HG03039 (cell line): ENCODE data around the gene SLC24A3.
"Not testable (repeated sequence)": the region's sequence is repeated elsewhere in the genome, so short reads cannot be mapped to it uniquely, and the experiment has no call there.

Experiments
- ATAC-seq: cut with Tn5 transposase; IDR thresholded peaks from one replicate; pipeline ENCODE4 v1.9.1; 2021; ENCODE audit warnings: mild to moderate bottlenecking, moderate library complexity; ENCODE audit not compliant: unreplicated experiment

The SLC24A3 gene

GRCh38 chr20:19658137-19658536, 445.7 kb downstream of the SLC24A3 start:
- ATAC-seq, result peak; percentile 76

DNA sequence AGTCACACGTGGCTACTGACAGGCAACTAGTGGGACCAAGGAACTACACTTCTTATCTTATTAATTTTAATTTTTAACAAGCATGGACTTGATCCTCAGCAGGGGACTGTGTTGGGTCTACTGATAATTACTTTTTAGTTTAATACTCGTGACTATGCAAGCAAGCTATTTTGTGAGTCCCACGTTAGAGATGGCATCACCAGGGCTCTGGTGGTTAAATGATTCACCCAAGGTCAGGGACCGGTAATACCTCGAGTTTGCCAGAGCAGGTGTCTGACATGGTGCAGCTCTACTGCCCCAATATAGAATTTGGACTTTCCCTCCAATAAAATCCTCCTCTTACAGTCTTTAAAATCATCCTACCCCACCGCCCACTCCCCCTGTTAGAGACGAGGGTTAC, 447.0 kb downstream of the SLC24A3 start:
- ATAC-seq, result no peak

DNA sequence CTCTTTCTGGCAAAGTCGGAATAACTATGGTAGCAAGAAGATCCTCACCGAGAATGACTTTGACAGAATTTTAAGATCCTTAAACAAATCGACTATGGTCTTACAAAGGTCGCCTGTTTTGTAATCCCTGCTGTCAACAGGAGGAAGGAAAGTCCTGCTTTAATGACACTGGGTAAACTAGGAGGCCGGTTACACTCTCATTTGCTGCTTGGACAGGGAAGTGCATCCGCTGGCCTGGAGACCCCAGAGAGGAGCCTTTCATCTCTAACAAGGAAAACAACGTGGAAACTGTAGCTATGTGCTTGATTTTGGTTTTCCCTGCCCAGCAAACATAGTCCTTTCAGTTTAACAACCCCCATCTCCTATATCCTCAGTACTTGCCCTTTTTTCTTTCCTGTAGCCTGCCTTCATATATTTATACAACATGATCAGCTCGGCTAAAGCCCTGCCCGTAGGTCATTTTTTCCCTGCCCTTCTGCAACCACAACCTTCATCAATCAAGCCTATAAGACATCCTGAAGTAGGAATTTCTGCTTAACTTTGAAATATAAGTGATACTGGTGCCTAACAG, 448.5 kb downstream of the SLC24A3 start:
- ATAC-seq, result no peak

GRCh38 chr20:19661717-19662636, 449.5 kb downstream of the SLC24A3 start:
- no peak for ATAC-seq

DNA sequence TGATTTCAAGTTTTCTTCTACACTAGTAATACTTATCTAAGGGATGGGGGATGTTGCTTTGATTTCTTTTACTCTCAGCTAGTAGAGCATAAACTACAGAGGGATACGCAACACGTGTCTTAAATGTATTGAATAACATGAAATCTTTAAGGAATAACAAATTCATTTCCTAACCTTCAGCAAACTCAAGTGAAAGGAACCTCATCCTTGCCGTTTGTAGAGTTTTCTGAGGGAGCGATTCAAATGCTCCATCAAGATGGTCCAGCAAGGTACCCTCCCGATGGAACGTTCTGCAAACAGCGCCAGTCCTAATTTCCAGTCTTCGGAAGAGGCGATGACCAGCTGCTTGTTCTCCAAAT, 450.2 kb downstream of the SLC24A3 start:
- ATAC-seq, result no peak

GRCh38 chr20:19668418-19668817, 456.0 kb downstream of the SLC24A3 start:
- ATAC-seq, result no peak

DNA sequence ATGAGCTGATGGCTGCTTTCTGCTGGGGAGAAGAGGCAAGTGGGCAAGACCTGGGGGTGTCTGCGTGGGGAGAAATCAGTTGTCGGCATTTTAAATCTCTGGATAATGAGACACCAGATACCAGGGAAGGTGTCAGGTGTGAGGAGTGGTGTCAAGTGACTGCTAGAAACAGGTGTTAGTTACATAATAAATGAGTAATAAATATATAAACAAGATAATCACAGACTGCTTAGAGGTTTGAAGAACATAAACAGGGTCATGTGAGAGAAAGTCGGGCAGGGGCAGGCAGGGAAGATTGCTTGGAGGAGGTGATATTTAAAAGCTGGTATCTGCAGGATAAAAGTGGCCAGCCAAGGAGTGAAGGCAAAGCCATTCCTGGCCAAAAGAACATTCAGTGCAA, 458.4 kb downstream of the SLC24A3 start:
- no peak for ATAC-seq

DNA sequence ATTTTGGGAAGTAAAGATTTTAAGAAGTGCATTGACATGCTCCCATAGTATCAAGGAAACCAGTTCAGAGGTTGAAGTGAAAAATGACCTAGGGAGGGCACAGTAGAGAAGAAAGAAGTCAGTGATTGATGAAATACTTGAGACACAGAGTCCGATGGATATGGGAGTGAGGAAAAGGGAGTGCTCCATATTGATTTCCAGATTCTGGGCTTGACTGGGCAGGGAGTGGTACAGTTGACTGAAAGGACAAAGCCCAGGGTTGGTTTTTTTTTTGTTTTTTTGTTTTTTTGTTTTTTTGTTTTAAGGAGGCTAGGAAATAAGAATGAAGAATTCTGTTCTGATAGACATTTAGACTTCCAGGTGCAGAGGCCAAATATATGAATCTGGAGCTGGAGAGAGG, 458.9 kb downstream of the SLC24A3 start:
- ATAC-seq, result no peak

DNA sequence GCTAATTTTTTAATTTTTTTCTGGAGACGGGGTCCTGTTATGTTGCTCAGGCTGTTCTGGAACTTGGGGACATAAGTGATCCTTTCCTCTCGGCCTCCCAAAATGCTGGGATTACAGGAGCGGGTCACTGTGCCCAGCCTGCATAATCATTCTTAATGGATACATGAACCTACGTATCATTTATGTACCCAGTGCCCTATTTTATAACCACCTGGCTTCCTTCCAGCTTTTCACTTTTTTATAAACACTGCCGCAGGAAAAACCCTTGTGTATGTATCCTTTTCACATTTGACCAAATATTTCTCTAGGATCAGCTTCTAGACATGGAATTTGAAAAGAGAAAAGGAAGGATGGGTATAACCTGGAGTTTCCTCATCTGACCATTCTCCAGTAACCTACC, 460.1 kb downstream of the SLC24A3 start:
- ATAC-seq, result no peak

DNA sequence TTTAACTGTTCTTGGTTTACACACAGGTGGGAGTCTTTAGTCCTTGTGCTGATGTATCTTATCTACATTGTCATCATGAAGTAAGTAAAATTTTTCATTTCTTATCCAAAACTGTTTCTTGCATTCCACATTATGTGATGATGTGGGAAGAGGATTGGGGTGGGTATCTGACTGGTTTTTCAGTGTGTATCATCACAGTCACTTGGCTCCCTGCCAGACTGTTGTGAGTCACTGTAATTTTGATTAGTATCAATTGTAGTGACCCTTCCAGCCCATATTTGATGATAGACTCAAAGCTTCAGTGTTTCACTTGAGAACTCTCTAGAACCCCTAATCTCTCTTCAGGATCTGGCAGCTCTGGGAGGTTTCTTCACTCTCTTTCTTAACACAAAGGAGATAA, 461.1 kb downstream of the SLC24A3 start:
- ATAC-seq, result no peak

DNA sequence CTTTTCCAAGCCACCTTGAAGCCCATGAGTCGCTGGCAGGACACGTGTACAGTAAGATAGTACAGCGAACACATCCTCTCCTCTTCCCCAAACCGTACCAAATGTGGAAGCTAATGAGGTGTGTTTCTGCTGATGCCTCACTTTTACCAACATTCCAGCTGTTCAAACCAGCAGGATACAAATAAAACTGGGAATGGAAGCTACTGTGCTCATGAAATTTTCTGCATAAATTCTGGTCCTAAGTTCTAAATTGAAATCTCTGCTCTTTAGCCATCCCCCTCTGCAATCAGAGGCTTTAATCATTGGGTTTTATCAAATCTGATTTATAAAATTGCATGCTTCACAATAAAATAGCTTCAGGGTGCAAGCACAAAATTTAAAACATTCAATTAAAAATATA, 463.8 kb downstream of the SLC24A3 start:
- no peak for ATAC-seq

DNA sequence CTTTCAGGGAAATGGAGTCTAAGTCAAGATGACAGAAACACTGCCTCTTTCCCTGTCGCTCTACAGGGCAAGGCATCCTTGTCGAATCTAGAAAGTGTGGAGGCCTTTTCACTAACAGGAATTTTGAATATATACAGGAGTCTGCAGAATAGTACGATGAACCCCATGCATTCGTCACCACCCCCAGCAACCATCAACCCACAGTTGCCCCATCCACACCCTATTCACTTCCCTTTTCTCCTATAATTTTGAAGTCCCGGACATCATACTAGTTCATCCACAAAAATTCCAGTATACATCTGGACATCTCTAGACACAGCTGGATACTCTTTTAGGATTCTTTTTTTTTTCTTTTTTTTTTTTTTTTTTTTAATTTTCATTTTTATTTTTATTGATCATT, 464.9 kb downstream of the SLC24A3 start:
- ATAC-seq, result no peak

GRCh38 chr20:19678591-19678990, 466.1 kb downstream of the SLC24A3 start:
- ATAC-seq, result not testable (repeated sequence)

GRCh38 chr20:19679900-19680495, 467.6 kb downstream of the SLC24A3 start:
- no peak for ATAC-seq

GRCh38 chr20:19682249-19682648, 469.8 kb downstream of the SLC24A3 start:
- ATAC-seq, result no peak

- no peak for ATAC-seq
These were observed 470.7 kb downstream of the SLC24A3 start for GRCh38 chr20:19683188-19683587.

GRCh38 chr20:19683822-19684221, 471.4 kb downstream of the SLC24A3 start:
- ATAC-seq, result no peak

DNA sequence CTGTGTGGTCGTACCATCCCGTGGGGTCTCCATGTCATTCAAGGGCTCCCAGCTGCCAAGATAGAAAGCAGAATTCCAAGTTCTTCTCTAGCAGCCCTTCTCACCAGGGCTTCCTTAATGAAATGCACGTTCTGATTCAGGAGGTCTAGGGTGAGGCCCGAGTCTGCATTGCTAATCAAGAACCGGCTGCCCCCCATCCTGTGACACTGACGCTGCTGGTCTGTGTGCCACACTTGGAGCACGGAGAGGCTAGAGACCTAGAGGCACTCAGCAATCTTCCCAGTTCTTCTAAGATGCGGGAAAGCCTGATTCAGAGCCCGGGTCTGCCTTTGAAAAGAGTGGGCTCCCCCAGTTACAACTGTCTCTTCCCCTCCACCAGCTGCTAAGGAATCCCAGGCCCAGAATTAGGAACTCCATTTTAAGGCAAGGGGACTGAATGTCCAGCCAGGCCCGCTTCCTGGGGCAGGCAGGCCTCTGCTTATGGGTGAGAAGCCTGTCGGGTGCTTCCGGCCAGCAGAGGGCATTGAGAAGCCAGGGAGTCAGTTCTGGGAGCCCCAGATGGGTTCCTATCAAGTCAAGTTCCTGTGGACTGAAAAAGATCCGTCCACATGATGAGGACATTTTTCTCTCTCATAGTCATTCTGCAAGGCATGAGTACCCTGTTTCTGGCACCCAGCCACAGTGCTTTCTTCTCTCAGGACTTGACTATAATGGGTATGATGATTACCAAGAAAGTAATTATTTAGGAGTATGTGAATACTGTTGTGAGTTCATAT, 475.8 kb downstream of the SLC24A3 start:
- ATAC-seq, result no peak

GRCh38 chr20:19690462-19690861, 478.0 kb downstream of the SLC24A3 start:
- no peak for ATAC-seq

GRCh38 chr20:19691125-19691524, 478.7 kb downstream of the SLC24A3 start:
- ATAC-seq, result no peak

DNA sequence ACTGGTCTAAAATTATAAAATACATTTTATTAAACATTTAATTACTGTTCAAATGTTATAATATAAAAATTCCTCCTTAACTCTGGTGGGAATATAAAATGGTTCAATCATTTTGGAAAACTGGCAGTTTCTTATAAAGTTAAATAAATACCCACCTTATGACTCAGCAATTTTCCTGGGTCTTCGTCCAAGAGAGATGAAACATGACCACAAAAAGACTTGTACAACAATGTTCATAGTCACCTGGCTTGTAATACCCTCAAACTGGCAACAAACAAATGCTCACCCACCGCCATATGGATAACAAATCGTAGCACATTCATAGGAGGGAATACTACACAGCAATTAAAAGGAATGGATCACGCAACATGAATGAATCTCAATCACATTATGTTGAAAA, 479.7 kb downstream of the SLC24A3 start:
- no peak for ATAC-seq
